Parathyroid adenoma (tissue), 2 donors: Measurements from ENCODE around the gene ERBB2.

Experiments used
- H2AFZ ChIP-seq: fragments of 300-600 bp; sonication (generic); one replicate; pipeline ENCODE4 v1.7.0; 2017; ENCODE audit warnings: antibody characterized with exemption, mild to moderate bottlenecking
- H3K27ac ChIP-seq: fragments of 300-600 bp; sonication (generic); one replicate; pipeline ENCODE4 v1.7.0; 2017
- H3K27me3 ChIP-seq: fragments of 300-600 bp; sonication (generic); one replicate; pipeline ENCODE4 v1.7.0; 2017; ENCODE audit warnings: low read length; ENCODE audit not compliant: control insufficient read depth, insufficient read depth
- H3K36me3 ChIP-seq: fragments of 300-600 bp; sonication (generic); one replicate; pipeline ENCODE4 v1.7.0; 2017; ENCODE audit warnings: low read length; ENCODE audit not compliant: control insufficient read depth, insufficient read depth
- H3K4me1 ChIP-seq: fragments of 300-600 bp; sonication (generic); one replicate; pipeline ENCODE4 v1.7.0; 2017; ENCODE audit warnings: control low read depth
- H3K4me2 ChIP-seq: fragments of 300-600 bp; sonication (generic); one replicate; pipeline ENCODE4 v1.7.0; 2017; ENCODE audit warnings: low read length
- H3K4me3 ChIP-seq: fragments of 300-600 bp; sonication (generic); one replicate; pipeline ENCODE4 v1.7.0; 2017; ENCODE audit warnings: low read depth, low read length
- H3K79me2 ChIP-seq: fragments of 300-600 bp; sonication (generic); one replicate; pipeline ENCODE4 v1.7.0; 2017; ENCODE audit warnings: control low read depth
- H3K9ac ChIP-seq: fragments of 300-600 bp; sonication (generic); one replicate; pipeline ENCODE4 v1.7.0; 2017; ENCODE audit warnings: mild to moderate bottlenecking
- H3K9me3 ChIP-seq: fragments of 300-600 bp; sonication (generic); one replicate; pipeline ENCODE4 v1.7.0; 2017; ENCODE audit warnings: low read length; ENCODE audit not compliant: control insufficient read depth
- CTCF ChIP-seq: fragments of 300-600 bp; sonication (generic); IDR thresholded peaks from one replicate; pipeline ENCODE4 v1.7.0; 2017; ENCODE audit warnings: antibody characterized with exemption, mild to moderate bottlenecking
- donor health status: primary hyperparathyroidism.

The ERBB2 gene

GRCh38 chr17:39667945-39668924, 31.6 kb upstream of the ERBB2 start, which contains the start of gene PNMT:
Gene PNMT (plus strand): TSS chr17:39668453. CDS start chr17:39668476, 23 bp downstream.
- TF ChIP-seq CTCF = peak; percentile 89
- H3K4me3 ChIP-seq = peak within 1 kb of the TSS; percentile 13
- H3K9ac ChIP-seq = no peak within 1 kb of the TSS
- no peaks in the 10 kb centered on the region for H3K27me3 ChIP-seq
- peak within 1 kb of the TSS; percentile 81 for H3K27ac ChIP-seq
- peak within 1 kb of the TSS; percentile 68 for H3K4me2 ChIP-seq
- peak within 1 kb of the TSS; percentile 65 for H2AFZ ChIP-seq
- H3K4me1 ChIP-seq = peaks cover 57% of the 10 kb centered on the region
- no peaks in the 10 kb centered on the region for H3K79me2 ChIP-seq
- H3K9me3 ChIP-seq = no peaks in the 10 kb centered on the region
- no peaks in the 10 kb centered on the region for H3K36me3 ChIP-seq

GRCh38 chr17:39669897-39670735, 29.7 kb upstream of the ERBB2 start:
- Histone ChIP-seq H3K9ac (no peak overlapping the region), H3K4me3 (no peak overlapping the region), H3K27ac (no peak overlapping the region), H3K27me3 (no peaks in the 10 kb centered on the region), H3K9me3 (no peaks in the 10 kb centered on the region), H2AFZ (no peak overlapping the region), H3K4me2 (no peak overlapping the region), H3K4me1 (peaks cover 45% of the 10 kb centered on the region), H3K79me2 (no peaks in the 10 kb centered on the region), H3K36me3 (no peaks in the 10 kb centered on the region)
- TF ChIP-seq CTCF = no peak

- no peak overlapping the region for H3K4me3 ChIP-seq
- H3K27ac ChIP-seq = no peak overlapping the region
- H3K4me1 ChIP-seq = peaks cover 45% of the 10 kb centered on the region
- H3K79me2 ChIP-seq = no peaks in the 10 kb centered on the region
- H3K9ac ChIP-seq = no peak overlapping the region
- H3K27me3 ChIP-seq = no peaks in the 10 kb centered on the region
- no peaks in the 10 kb centered on the region for H3K36me3 ChIP-seq
- no peak overlapping the region for H3K4me2 ChIP-seq
- no peak overlapping the region for H2AFZ ChIP-seq
- no peak for TF ChIP-seq CTCF
- no peaks in the 10 kb centered on the region for H3K9me3 ChIP-seq
These were observed 29.1 kb upstream of the ERBB2 start for GRCh38 chr17:39670746-39671145.

GRCh38 chr17:39671651-39672521, 28.0 kb upstream of the ERBB2 start:
- Histone ChIP-seq H3K79me2 (no peaks in the 10 kb centered on the region), H3K4me1 (peaks cover 45% of the 10 kb centered on the region), H3K9ac (no peak overlapping the region), H3K27me3 (no peaks in the 10 kb centered on the region), H3K27ac (peak overlapping the region; percentile 39), H2AFZ (no peak overlapping the region), H3K9me3 (no peaks in the 10 kb centered on the region), H3K36me3 (no peaks in the 10 kb centered on the region), H3K4me2 (no peak overlapping the region), H3K4me3 (no peak overlapping the region)
- TF ChIP-seq CTCF = peak; percentile 72
